HepG2 (cell line): ENCODE results near the gene CIROP. TPM values are rescaled to one million over a fixed set of nuclear protein-coding genes. Genes with fewer than 3 reads are reported as not detected.

Experiments
- ATAC-seq: fragments of 200-7000 bp; cut with Tn5 transposase; 3 replicates; pipeline ENCODE4 v1.9.1; 2020; ENCODE audit warnings: mild to moderate bottlenecking, moderate library complexity
- BruUV-seq: library from RNA; stranded (reverse); fragments of 400-500 nt; replicated peaks from 2 replicates; lab custom pipeline; 2021; lab: Mats Ljungman, UMichigan
- CTCF ChIA-PET: fragments of 300-600 bp; formaldehyde crosslinking; extraction: SDS; loops from one replicate; lab custom pipeline; 2021; ENCODE audit warnings: low total read pairs, inconsistent platforms, low intra/inter-chr PET ratio; lab: Yijun Ruan, JAX
- POLR2A ChIA-PET: fragments of 350-600 bp; sonication (Branson Sonifier 250); formaldehyde crosslinking; loops from one replicate; lab custom pipeline; 2020; ENCODE audit warnings: antibody characterized with exemption, inconsistent platforms; lab: Yijun Ruan, JAX
- DNase-seq: peaks from one replicate; pipeline ENCODE4 v3.0.0-alpha.2; 2015; ENCODE audit warnings: low spot score
- FAIRE-seq: peaks from 3 replicates; lab custom pipeline; 2011; peaks lifted over from hg19 to GRCh38; lab: Jason Lieb, UNC
- H2AFZ ChIP-seq: one replicate; pipeline ENCODE4 v1.6.1; 2011; ENCODE audit warnings: low read length, inconsistent platforms
- H3K27ac ChIP-seq: fragments of 300-600 bp; 3 replicates; pipeline ENCODE4 v1.8.0; 2011; ENCODE audit warnings: mixed run types, mild to moderate bottlenecking, mixed read lengths, low read length, inconsistent platforms; ENCODE audit not compliant: insufficient read depth; ENCODE audit errors: extremely low read length
- H3K27me3 ChIP-seq, 2 experiments: fragments of 200-600 bp in 1 of 2; 2 replicates in 1 of 2; 3 replicates in 1 of 2; pipeline versions ENCODE4 v1.6.0 to v1.8.0; 2011; ENCODE audit warnings: low read length in 2 of 2, mild to moderate bottlenecking in 2 of 2, moderate library complexity in 2 of 2, inconsistent platforms in 1 of 2; ENCODE audit not compliant: insufficient read depth in 2 of 2, control insufficient read depth in 1 of 2
- H3K36me3 ChIP-seq, 2 experiments: fragments of 200-600 bp in 1 of 2; replicated peaks in 1 of 2; 2 replicates in 1 of 2; 3 replicates in 1 of 2; pipeline versions ENCODE4 v1.5.1 to v1.8.0; 2011; ENCODE audit warnings: low read length in 2 of 2, inconsistent platforms in 1 of 2; ENCODE audit not compliant: insufficient read depth in 2 of 2, control insufficient read depth in 1 of 2
- H3K4me1 ChIP-seq: 2 replicates; pipeline ENCODE4 v1.5.1; 2012; ENCODE audit warnings: low read length, inconsistent platforms; ENCODE audit not compliant: insufficient read depth
- H3K4me2 ChIP-seq: 2 replicates; pipeline ENCODE4 v1.6.0; 2011; ENCODE audit warnings: low read depth, low read length, inconsistent platforms
- H3K4me3 ChIP-seq, 3 experiments: fragments of 200-600 bp in 1 of 3; sonication (generic), shearing (Covaris generic) in 1 of 3; replicated peaks in 1 of 3; 2 replicates each; pipeline ENCODE4 v1.5.1; 2011 to 2016; ENCODE audit warnings: low read length in 3 of 3, inconsistent platforms in 2 of 3, low read depth in 2 of 3, mild to moderate bottlenecking in 2 of 3, control low read depth in 1 of 3, mixed read lengths in 1 of 3; ENCODE audit not compliant: insufficient read depth in 1 of 3
- H3K79me2 ChIP-seq: one replicate; pipeline ENCODE4 v1.6.1; 2011; ENCODE audit warnings: low read length, inconsistent platforms; ENCODE audit not compliant: insufficient read depth
- H3K9ac ChIP-seq: 2 replicates; pipeline ENCODE4 v1.6.0; 2011; ENCODE audit warnings: mild to moderate bottlenecking, low read depth, low read length, inconsistent platforms; ENCODE audit not compliant: insufficient read depth
- H3K9me3 ChIP-seq: 2 replicates; pipeline ENCODE4 v1.5.1; 2012; ENCODE audit warnings: mild to moderate bottlenecking, low read length
- H4K20me1 ChIP-seq: 2 replicates; pipeline ENCODE4 v1.6.0; 2011; ENCODE audit warnings: inconsistent platforms, mild to moderate bottlenecking, low read length, moderate library complexity; ENCODE audit not compliant: insufficient read depth
- ATF7 ChIP-seq, 2 experiments: fragments of 450-650 bp in 1 of 2; sonication (generic) in 1 of 2; formaldehyde crosslinking in 1 of 2; IDR thresholded peaks; 2 replicates each; pipeline versions ENCODE4 v1.4.0 to v1.6.1; 2016 to 2020; ENCODE audit warnings: antibody characterized with exemption in 1 of 2, mild to moderate bottlenecking in 1 of 2, missing genetic modification reagents in 1 of 2
- MED1 ChIP-seq: sonication (generic); formaldehyde crosslinking; IDR thresholded peaks from 2 replicates; pipeline ENCODE4 v1.4.0; 2020; ENCODE audit warnings: missing genetic modification reagents
- NR2F2 ChIP-seq: IDR thresholded peaks from 2 replicates; pipeline ENCODE4 v1.6.1; 2012; ENCODE audit warnings: low read depth, inconsistent platforms, borderline replicate concordance
- NR2F6 ChIP-seq, 2 experiments: IDR thresholded peaks; 2 replicates each; pipeline ENCODE4 v1.6.1; 2016; ENCODE audit warnings: antibody characterized with exemption in 1 of 2, mild to moderate bottlenecking in 1 of 2
- POLR2A ChIP-seq, 2 experiments: IDR thresholded peaks; 2 replicates each; pipeline ENCODE4 v1.6.1; 2011; ENCODE audit warnings: low read depth in 2 of 2, low read length in 2 of 2, mild to moderate bottlenecking in 1 of 2, moderate library complexity in 1 of 2; ENCODE audit not compliant: insufficient read depth in 1 of 2
- ZNF142 ChIP-seq: sonication (generic); formaldehyde crosslinking; IDR thresholded peaks from 2 replicates; pipeline ENCODE4 v1.4.0; 2020; ENCODE audit warnings: missing genetic modification reagents
- WGBS: methylation state at CpG from one replicate; pipeline ENCODE4 v1.1.6; 2017; ENCODE audit warnings: low lambda C conversion rate; 5-methylcytosine and 5-hydroxymethylcytosine counted together
- in situ Hi-C: cut with HindIII; loops from 2 replicates; pipeline ENCODE4 v1.10.0; 2017; ENCODE audit warnings: low pct_unique_long_range_greater_than_20kb; ENCODE audit not compliant: extremely low pct_ligation_motif_present
- intact Hi-C: fragments of 100-400 bp; cut with micrococcal nuclease; formaldehyde crosslinking; loops from one replicate; pipeline ENCODE4 v1.10.0; 2022; ENCODE audit not compliant: unreplicated experiment
- polyA plus RNA-seq, 8 experiments: library from polyadenylated mRNA; depleted of rRNA in 3 of 8; stranded (reverse) in 7 of 8; unstranded in 1 of 8; fragments of >200 nt; fragmentation: Illumina TruSeq in 4 of 8; extraction: Trizol in 4 of 8; gene quantifications; 2 replicates each; pipeline versions ENCODE4 v1.2.1 to v1.2.3, GENCODE V29; 2011 to 2016; ENCODE audit warnings: low read depth in 4 of 8, missing spikeins in 1 of 8, mixed read lengths in 1 of 8; ENCODE audit not compliant: insufficient read depth in 1 of 8
- total RNA-seq, 5 experiments: library from RNA; depleted of rRNA; stranded (reverse); fragments of >200 nt; fragmentation: Illumina TruSeq; extraction: Trizol; gene quantifications; 2 replicates each; pipeline ENCODE4 v1.2.3, GENCODE V29; 2016; ENCODE audit warnings: low read depth in 1 of 5
- TF ChIP-seq, protein P1 (sequence below): sonication (generic); formaldehyde crosslinking; IDR thresholded peaks from 2 replicates; pipeline ENCODE4 v1.5.1; 2020; ENCODE audit warnings: mild to moderate bottlenecking, moderate library complexity, missing genetic modification reagents
- TF ChIP-seq, protein P2 (sequence below): sonication (generic); formaldehyde crosslinking; IDR thresholded peaks from 2 replicates; pipeline ENCODE4 v1.8.0; 2023; ENCODE audit warnings: mild to moderate bottlenecking, missing genetic modification reagents

Gene CIROP
- total and polyA plus RNA-seq, 2 of the 13 experiments (the other 11 are each of a cell fraction or from before 2014, with no cell fraction given) = 0.07 TPM; not detected in 1

DNA sequence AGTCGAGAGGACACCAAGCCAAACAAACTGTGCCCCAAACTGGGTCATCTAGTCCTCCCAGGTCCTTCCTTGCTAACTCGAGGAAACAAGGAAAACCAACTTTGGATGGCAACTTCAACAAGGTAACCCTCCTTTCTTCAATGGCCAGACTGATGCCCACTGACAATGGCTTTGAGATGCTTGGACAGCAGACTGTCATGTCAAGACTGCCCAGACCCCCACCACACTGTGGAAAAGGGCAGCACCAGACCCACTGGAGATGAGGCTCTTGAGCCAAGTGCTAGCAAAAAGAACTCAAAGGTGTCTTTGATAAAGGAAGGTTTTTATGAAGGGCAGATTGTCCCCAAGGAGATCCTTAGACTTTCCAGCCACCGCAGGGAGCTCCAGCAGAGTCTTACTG is 38.4 kb downstream of the CIROP start (continued):
- TF ChIP-seq, protein P1, sequence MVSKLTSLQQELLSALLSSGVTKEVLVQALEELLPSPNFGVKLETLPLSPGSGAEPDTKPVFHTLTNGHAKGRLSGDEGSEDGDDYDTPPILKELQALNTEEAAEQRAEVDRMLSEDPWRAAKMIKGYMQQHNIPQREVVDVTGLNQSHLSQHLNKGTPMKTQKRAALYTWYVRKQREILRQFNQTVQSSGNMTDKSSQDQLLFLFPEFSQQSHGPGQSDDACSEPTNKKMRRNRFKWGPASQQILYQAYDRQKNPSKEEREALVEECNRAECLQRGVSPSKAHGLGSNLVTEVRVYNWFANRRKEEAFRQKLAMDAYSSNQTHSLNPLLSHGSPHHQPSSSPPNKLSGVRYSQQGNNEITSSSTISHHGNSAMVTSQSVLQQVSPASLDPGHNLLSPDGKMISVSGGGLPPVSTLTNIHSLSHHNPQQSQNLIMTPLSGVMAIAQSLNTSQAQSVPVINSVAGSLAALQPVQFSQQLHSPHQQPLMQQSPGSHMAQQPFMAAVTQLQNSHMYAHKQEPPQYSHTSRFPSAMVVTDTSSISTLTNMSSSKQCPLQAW = peak; percentile 47; the same call in 1 of the 2 replicates
- no peak for TF ChIP-seq MED1 (CRISPR knock-in tag)

DNA sequence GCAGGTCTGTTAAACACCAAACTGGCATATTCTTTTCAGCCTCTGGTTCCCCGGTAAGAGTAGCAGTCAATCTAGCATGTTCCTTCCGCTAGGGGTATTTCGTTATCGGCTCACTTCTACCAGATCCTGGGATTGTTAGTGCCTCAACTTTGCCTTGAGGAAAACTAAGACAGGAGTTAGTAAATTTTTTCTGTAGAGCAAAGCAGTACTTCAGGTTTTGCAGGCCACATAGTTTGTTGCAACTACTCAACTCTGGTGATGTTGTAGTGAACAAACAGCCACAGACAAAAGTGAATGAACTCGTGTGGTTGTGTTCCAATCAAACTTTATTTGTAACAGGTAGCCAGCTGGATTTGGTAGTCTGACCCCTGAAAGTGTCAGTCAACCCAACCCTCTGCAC is 41.2 kb downstream of the CIROP start:
- peaks cover 74 to 88% of the 10 kb centered on the region in 2 experiments for H3K36me3 ChIP-seq
- intact Hi-C loops = no loop called here
- in situ Hi-C loops = no loop called here
- WGBS = 95% methylated on average over 5 of the region's 5 CpGs
- ATAC-seq (no peak), FAIRE-seq (no peak), DNase-seq (no peak)
- ChIA-PET POLR2A (interaction anchor here (2.1 to 2.4 kb wide), 2 partner anchors 32 to 57 kb away, joined by 10 to 19 read pairs; partner anchors contain the start of genes ACIN1 and C14orf119), CTCF (no interaction called here)
- BruUV-seq = no TSS peak
- H3K9ac ChIP-seq = no peak overlapping the region
- no peaks in the 10 kb centered on the region for H3K27me3 ChIP-seq
- no peak overlapping the region for H3K27ac ChIP-seq
- peaks cover 21% of the 10 kb centered on the region for H3K79me2 ChIP-seq
- no peak for TF ChIP-seq ATF7 (IDR thresholded peaks at IDR 0.05)
- TF ChIP-seq ATF7 (CRISPR knock-in tag; IDR thresholded peaks at IDR 0.05) = no peak
- TF ChIP-seq POLR2A (IDR thresholded peaks at IDR 0.05; ENCODE audit: insufficient read depth in 1 of 2, low read depth in 2 of 2, low read length in 2 of 2) = peak in 1 of 2 experiments; percentile 15; a peak in 1 of 4 replicates
- TF ChIP-seq NR2F2 = no peak
- TF ChIP-seq, protein P2, sequence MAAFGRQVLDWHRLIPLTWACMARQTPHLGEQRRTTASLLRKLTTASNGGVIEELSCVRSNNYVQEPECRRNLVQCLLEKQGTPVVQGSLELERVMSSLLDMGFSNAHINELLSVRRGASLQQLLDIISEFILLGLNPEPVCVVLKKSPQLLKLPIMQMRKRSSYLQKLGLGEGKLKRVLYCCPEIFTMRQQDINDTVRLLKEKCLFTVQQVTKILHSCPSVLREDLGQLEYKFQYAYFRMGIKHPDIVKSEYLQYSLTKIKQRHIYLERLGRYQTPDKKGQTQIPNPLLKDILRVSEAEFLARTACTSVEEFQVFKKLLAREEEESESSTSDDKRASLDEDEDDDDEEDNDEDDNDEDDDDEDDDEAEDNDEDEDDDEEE (CRISPR knock-in tag) = 0 out of 2 replicates have a peak, but pooled peaks have one; percentile 5
- no peak for TF ChIP-seq ZNF142 (CRISPR knock-in tag)
- no peak for TF ChIP-seq NR2F6 (IDR thresholded peaks at IDR 0.05)
- no peak for TF ChIP-seq NR2F6 (CRISPR knock-in tag; IDR thresholded peaks at IDR 0.05)
- no peaks in the 10 kb centered on the region for H3K9me3 ChIP-seq
- no peak overlapping the region for H2AFZ ChIP-seq
- H4K20me1 ChIP-seq = peaks cover 17% of the 10 kb centered on the region
- no peak overlapping the region for H3K4me2 ChIP-seq
- H3K4me3 ChIP-seq = no peak overlapping the region
- H3K4me1 ChIP-seq = peaks cover 15% of the 10 kb centered on the region
